HG02678 (cell line): ENCODE measurements around the gene TRIL.

Experiments used
- ATAC-seq: cut with Tn5 transposase; IDR thresholded peaks from one replicate; pipeline ENCODE4 v1.9.1; 2021; ENCODE audit warnings: mild to moderate bottlenecking, moderate library complexity; ENCODE audit not compliant: unreplicated experiment

The TRIL gene

DNA sequence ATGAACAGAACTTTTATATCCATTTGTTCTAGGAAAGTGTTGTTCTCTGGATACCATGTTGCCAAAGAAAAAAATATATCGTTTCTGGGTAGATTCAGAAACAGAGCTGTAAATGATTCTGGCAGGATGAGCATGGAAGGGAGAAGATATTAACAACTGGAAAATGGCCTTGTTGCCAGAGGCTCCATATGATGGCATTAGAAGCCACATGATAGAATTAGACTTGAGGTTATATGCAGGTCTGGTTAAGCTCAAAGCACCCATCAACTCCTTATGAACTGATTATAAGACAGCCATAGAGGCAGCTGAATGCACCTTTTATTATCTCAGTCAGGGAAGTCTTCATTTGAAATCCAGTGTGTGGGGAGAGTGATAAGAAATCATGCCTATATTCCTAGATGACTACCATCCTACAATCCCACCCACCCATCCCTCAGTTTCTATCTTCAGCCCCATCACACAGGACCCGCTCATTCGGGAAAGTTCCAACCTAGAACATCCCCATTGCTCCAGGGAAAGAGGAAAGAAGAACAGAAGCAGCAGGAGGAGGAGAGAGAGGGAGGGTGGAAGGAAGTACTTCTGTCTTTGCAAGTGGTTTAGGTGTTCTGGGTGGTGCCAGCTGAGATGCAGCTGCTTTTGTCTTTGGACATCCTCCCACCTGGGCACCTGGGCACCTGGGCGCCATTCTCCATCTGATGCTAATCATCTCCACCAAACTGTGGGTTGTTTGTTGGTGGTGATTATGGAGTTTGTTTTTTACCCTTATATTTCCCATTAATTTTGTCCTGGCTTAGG lies 25.5 kb upstream of the TRIL start:
- ATAC-seq = no peak

DNA sequence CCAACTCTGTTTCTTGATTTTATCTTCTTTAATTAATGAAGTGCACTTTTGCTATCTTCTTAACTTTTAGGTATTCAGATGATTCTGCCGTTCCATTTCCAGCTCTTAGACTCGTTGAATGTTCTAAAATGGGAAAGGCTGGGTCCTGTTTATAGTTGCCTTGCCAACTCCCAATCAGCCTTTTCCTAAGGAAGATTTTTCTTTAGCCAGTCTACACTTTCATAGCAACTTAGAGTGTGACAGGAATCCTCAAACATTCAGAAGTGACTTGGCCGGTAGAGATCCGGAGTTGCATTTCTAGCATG lies 23.0 kb upstream of the TRIL start:
- ATAC-seq = no peak

DNA sequence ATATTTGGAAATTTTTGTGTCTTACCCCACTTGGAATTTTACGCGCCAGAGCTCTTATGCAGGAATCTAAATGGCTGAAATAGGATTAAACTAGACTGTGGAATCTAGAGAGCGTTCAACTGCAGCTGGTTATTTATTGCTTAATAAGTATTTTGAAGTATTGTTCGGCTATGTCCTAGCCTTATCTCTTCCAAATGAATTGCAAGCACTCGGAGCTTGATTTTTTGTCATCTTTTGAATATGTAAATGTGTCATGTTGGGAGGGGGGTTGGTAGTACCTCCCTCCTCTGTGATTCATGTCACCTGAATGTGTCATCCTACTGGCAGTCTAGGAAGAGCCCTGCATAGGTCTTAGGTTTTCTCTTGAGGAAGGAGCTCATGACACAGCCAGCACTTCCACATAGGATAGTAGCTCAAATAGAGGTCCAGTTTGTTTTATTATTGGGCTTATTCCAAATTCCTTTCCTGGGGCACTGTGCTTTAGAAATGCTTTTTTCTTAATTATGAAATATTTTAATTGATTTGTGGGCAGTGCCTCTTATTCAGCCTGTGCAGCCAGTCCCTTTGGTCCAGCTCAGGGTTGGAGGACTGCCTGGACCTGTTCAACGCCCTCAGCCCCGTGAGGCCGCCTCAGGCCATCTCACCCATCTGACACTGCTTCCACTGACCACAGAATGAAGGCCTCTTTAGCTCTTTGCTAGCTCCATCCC lies 22.5 kb upstream of the TRIL start:
- ATAC-seq = no peak

DNA sequence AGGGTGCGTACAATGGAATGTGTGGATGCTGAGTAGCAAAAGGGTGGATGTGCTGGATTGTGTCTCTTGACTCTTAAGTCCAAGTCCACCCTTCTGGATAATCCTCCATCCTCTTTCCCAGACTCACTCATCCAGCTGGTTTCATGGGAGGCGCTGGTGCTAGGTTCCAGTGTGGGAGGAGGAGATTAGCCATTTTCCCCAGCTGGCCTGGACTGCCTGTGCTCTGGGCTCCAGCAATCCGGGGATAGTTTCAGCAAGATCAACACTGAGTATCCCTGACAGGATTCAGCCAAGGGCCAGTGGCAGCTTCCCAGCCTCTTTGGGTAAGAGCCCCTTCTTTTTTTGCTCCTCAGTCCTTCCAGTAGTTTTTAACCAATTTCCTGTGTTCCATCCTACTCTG lies 21.6 kb upstream of the TRIL start:
- ATAC-seq = no peak

DNA sequence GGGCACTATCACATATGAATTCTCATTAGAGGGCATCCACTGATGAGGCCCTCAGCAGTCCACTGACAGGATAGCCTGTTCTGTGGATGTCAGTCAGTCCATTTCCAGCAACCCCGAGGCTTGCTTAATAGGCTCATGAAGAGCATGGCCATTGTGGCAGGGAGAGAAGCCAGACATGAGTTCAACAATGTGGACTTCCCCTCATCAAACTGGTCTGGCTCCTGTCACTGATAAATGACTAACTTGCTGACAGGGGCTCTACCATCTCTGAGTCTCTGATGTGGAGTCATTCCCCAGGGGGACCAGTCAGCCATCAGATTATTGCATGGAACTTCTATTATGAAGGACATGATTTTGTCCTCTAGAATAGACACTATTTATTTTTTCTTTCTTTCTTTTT lies 19.8 kb upstream of the TRIL start:
- no peak for ATAC-seq

DNA sequence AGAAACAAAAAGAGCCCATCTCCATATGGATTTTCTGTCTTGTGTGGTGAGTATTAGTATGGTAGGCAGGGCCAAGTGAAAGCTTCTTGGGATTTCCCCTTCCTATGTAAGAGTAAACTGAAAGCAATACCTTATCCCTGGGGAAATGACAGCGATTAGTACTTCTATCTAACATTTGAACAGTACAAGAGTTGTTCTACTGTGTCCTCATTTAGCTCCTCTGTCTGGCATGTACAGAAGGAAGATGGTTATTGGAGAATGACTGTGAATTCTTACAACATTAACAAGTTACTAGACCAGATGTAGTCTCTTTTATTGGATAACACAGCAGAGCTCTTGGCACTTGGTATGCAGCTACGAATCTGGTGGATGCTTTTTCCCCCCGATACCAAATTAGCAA lies 17.9 kb upstream of the TRIL start:
- ATAC-seq = no peak

DNA sequence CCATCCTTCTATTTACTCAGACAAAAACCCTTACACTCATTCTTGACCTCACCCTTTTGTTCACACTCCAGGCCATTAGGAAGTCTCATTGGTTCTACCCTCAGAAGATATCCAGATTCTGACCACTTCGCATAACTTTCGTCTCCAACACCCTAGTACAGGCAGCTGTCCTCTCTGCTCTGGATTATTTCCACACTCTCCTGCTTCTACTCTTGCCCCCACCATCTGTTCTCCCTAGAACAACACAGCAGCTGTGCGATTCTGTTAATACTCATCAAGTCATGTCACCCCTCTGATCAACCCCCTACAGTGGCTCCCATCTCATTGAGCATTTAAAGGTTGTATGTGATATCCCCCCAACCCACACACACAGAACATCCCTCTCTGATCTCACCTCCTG lies 15.5 kb upstream of the TRIL start:
- ATAC-seq = no peak

DNA sequence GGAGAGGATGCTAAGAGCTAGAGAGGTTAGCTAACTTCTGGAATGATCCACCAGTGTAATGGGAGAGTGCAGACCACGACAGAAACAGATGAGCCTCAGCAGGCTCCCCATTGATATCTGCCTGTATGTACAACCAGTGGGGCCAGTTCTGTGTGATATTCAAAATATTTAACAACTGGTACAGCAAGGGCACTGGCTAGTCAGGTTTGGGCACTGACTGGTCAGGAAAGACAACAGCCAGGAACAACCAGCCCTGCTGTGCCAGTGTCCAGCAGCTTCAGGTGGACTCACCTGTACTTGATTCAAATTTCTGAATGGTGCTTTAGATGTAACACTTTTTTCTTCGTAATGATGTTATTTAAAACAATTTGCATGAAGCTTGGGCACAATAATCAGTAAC lies 5.9 kb upstream of the TRIL start:
- no peak for ATAC-seq

DNA sequence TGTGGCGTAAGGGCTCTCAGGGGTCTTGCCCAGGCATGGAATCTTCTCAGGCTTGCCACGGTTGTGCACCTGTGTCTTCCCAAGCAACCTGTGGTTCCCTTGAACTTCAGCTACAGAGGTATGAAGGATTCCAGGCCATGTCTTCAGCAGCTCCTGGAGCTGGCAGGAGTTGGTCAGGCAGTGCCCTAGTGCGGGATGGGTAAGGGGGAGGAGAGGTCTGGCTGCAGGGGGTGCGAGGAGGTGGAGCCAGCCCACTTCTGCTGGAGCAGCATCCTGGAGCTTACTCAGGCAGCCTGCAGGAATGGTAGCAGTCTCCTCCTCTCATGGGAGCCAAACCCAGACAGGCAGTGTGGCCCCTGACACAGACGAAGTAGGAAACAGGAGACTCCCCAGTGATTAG lies 3.8 kb upstream of the TRIL start:
- no peak for ATAC-seq

DNA sequence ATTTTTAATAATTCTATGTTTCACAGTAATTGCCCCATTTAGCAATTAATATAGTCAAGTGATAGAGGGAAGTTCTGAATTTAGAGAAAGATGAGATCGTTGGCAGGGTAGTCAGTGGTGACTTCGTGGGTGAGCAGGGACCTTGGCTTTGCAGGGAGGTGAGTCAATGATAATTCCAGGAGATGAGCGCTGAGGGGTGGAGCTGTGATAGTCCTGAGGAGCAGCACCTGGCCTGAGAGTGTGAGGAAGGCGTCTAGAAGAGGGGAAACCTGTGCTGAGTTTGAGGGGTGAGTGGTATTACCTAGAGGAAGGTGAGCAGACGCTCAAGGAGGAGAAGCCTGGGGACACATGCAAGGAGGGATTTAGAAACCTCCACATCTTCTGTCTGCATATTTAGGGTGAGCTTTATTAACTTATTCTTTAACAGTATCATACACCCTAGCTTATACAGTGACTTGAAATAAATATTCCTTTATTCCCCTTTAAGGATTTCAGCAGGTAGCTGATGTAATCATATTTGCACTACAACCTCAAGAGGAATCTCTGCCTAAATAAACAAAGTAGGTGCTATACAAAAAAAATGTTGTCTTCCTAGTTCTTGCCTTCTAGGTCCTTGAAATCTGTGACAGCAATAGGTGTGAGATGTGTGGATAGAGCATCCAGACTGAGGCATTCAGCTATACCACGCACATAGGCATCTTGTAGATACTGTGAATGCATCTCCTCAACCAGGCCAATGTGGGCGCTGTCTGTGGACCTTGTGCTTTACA lies 2.1 kb upstream of the TRIL start:
- no peak for ATAC-seq

DNA sequence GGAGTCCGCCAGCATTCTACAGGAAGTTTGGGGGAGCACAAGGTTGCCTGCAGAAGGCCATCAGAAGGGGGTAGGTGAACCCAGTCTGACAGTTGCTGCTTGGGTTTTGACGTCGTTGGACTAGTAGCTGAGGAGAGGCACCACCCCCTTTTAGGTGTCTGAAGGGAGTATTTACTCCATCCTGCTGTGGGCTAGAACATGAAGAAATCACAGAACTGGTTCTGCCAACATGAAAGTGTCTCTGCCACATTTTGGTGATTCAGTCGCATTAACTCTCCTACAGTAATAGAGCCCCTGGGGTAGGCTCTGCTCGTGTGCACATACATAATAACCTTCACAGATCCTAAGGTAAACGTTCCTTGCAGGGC lies 834 bp upstream of the TRIL start:
- ATAC-seq = no peak

DNA sequence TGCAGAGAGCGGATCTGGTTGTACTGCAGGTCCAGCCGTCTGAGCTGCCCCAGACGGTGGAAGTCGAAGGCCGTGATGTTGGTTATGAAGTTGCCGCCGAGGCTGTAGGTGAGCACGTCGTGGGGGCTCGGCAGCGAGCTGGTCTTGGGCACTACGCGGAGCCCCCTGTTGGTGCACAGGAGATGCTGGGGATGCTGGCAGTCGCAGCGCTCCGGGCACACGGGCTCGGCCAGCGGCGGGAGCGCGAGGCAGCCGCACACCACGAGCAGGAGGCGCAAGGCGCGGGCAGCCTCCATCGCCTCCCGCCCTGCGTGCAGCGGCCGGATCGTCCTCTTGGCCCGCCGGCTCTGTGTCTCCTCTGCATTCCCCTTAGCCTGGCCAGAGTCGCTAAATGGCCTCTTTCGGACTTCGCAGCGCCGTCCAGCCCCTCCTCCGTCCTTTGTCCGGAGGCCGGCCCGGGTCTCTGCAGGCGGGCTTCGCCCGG lies 337 bp downstream of the TRIL start:
- no peak for ATAC-seq

DNA sequence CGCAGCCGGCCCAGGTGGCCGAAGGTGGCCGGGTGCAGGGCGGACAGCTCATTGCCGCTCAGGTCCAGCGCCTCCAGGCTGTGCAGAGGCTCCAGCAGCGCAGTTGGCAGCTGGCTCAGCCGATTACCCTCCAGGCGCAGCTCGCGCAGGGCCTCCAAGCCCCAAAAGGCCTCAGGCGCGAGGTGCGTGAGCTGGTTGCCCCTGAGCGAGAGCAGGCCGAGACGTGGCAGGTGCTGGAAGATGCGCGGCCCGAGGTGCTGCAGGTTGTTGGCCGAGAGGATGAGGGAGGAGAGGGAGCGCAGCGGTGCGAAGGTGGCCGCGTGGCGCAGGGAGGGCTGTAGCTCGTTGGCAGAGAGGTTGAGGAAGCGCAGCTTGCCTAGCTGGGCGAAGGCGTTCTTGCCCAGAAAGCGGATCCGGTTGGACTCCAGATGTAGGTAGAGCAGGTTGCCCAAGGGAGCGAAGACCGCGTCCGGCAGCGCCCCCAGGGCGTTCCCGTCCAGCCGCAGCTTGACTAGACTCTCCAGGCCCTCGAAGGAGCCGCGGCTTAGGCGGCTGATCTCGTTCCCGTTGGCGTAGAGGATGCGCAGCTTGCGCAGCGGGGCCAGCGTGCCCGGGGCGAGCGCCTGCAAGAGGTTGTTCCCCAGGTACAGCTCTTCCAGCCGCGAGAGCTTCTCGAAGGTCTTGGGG lies 923 bp downstream of the TRIL start:
- ATAC-seq = no peak

DNA sequence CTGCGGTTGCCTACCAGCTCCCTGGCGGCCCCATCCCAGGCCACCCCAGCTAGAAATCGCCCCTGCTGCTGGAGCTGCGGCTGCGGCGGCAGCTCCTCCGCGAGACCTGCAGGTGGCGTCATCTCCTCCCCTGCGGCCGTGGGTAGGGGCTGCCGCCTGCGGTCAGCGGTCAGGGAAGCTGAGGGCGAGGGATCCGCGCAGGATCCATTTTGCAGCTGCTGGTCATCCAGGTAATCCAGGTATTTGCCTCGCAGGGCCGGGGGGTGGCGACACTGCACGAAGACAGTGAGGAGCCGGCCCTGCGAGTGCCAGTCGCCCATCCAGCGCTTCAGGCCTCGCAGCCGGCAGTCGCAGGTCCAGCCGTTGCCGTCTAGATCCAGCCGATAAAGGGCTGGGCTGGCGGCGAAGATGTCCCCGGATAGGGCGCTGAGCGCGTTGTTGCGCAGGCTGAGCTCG lies 1.5 kb downstream of the TRIL start:
- ATAC-seq = no peak

DNA sequence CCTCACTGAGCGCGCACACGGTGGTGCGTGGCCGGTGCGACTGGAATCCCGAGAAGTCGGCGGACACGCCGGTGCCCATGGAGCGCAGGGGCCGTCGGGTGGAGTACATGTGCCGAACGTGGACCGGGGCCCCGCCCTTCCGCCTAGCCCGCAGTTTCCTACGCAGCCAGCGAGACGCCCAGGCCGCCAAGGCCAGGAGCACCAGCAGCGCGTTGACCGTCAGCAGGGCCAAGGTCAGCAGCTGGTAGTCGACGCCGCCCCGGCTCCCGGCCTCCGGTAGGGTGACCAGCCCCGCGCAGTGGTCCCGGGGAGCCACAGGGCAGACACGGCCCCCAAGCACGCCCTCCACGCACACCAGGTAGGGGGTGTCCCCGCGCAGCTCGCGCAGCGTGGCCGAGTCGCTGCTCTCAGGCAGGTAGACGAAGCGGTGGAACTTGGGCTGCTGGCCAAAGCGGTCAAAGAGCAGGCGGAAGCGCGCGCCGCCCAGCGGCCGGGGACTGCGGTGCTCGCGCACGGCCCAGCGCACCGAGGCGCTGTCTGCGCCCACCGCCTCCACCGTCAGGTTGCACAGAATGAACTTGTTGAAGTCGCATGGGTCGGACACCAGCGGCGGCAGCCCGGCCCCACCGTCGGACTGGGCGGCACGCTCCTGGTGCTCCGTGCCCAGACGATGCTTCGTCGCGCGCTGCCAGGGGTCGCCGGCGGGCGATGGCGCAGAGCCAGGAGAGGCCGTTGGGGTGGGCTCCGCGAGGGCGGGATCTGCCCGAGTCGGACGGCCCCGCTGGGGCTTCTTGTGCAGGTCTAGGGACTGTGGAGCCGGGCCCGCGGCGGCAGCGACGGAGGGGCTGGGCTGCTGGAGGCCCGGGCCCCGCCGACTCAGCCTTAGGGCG lies 2.2 kb downstream of the TRIL start:
- no peak for ATAC-seq

DNA sequence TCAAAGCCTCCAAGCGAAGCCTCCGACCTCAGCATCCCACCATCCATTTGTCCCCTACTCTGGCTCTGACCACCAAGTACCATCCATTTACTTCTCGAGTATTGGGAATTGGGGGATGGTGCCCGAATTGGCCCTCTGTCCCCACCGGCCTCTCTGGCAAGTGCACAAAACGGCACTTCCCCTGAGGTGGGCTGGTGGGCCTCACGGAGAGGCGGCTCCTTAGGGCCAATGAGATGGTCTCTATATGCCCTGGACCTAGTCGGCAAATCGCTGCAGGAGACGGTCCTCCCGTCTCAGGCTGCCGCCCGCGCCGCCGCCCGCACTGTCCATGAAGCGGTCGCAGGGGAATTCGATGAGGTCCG lies 2.8 kb downstream of the TRIL start:
- ATAC-seq = no peak

DNA sequence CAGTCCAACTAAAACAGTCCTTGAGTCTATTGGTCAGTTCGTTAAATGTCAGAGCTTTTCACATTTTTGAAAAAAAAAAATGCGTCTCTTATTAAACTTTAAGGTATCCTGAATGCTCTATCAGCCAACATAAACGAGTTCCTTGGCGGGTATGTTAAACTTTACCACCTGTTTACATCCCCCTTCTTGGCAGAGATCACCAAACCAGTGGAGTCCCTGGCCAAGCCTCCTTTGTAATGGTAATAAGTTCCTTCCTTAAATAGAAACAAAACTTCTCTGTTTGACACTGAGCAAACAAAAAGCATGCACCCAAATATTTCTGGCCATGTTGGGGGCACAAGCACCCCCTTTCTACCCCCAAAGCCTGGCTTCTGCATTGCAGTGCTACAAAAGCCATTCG lies 3.2 kb downstream of the TRIL start:
- ATAC-seq = no peak

DNA sequence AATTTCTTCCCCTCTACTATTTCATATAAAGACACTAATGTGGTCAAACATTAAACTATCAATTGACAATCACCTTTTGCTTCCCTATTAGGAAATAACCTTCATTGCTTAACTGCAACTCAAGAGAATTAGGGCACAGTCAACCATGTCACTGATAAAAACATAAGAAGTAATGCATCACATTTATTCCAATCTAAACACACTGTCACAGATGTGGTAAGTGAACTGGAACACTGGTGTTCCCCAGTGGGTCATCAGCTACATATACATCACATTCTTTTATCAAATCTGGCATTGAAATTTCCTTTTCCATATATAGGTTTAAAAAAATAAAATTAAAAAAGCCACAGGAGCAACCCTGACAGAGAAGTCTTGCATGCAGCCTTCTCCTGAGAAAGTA lies 3.7 kb downstream of the TRIL start:
- no peak for ATAC-seq

DNA sequence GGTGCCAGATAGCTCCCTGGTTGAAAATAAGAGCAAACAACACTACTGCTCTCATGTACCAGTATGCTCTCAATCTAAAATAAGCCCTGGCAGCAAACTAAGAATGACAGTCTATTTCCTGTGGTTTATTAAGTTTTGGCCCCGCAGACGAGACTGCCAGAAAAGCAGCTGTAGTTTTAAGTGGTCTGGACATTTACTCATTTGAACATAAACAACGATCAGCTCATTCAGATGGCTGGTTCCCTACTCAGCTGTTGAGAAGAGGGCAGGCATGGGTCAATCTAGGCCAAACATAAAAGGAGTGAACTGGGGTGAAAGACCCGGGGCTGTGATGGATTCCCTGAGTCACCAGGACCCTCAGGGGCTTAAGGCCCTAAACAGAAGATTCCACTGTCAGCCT lies 4.5 kb downstream of the TRIL start:
- ATAC-seq = no peak

DNA sequence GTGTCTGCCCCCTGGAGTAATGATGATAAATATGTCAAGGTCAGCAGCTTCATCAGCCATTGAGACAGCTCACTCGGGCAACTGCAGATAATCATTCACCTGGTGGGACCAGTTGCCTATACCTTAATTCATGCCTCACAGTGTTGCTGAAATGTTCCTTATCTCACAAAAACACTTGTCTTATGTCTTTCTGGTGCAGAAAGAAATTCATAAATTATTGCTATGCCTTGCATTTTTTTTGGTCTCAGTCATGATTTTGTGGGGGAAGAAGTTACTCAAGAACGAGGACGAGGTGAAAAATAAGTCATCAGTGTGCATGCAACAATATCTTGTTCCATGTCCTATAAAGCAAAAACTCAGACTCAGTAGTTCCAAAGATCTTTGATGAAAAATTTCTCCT lies 16.0 kb downstream of the TRIL start:
- no peak for ATAC-seq
